ENCODE data around the gene ZNHIT1.

DNA sequence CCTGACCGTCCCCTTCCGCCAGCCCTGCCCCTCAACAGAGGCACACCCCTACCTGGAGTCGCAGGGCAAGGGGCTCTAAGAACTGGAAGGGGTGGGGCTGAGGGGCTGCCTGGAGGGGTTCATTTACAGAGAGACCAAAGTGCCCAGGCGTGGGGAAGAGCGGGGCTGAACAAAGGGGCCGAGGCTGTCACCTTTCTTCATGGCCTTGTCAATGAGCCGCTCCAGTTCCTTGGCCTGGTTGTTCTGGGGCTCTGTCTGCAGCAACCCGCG lies 21.9 kb downstream of the ZNHIT1 start:
- TF ChIP-seq CTCF (IDR thresholded peaks at IDR 0.05; ENCODE audit: low read depth, low read length) (no peak), EZH2phosphoT487 (IDR thresholded peaks at IDR 0.05; ENCODE audit: low read depth) (no peak)

Measured in OCI-LY3 (cell line).